PC-3 (cell line): ENCODE measurements around the gene WIPF1. TPM values are rescaled to one million over a fixed set of nuclear protein-coding genes. Genes with fewer than 3 reads are reported as not detected.

Source experiments
- ATAC-seq: fragments of 200-7000 bp; cut with Tn5 transposase; 2 replicates; pipeline ENCODE4 v1.9.1; 2020; ENCODE audit warnings: mild to moderate bottlenecking, moderate library complexity
- BruUV-seq: library from RNA; stranded (reverse); fragments of 400-500 nt; replicated peaks from 2 replicates; lab custom pipeline; 2021; lab: Mats Ljungman, UMichigan
- CTCF ChIA-PET: fragments of 300-600 bp; sonication (Branson Sonifier 250); formaldehyde crosslinking; loops from one replicate; lab custom pipeline; 2022; ENCODE audit warnings: antibody characterized with exemption; lab: Charles Lee
- POLR2A ChIA-PET: fragments of 300-600 bp; sonication (Branson Sonifier 250); formaldehyde crosslinking; loops from one replicate; lab custom pipeline; 2022; ENCODE audit warnings: antibody characterized with exemption; ENCODE audit not compliant: unreplicated experiment; lab: Charles Lee
- DNase-seq: peaks from one replicate; pipeline ENCODE4 v3.0.0-alpha.2; 2015
- H2AFZ ChIP-seq: fragments of 300-600 bp; sonication (generic); 2 replicates; pipeline ENCODE4 v1.6.0; 2016; ENCODE audit warnings: antibody characterized with exemption, low read length
- H3F3A ChIP-seq: fragments of 300-600 bp; sonication (generic); one replicate; pipeline ENCODE4 v1.6.0; 2017; ENCODE audit warnings: antibody characterized with exemption, low read length, control low read depth, mild to moderate bottlenecking; ENCODE audit not compliant: unreplicated experiment
- H3K27ac ChIP-seq: fragments of 300-600 bp; sonication (generic); 2 replicates; pipeline ENCODE4 v1.5.1; 2016; ENCODE audit warnings: mild to moderate bottlenecking, low read length
- H3K27me3 ChIP-seq: fragments of 300-600 bp; sonication (generic); 2 replicates; pipeline ENCODE4 v1.6.1; 2016; ENCODE audit warnings: low read length, mixed read lengths
- H3K36me3 ChIP-seq: fragments of 300-600 bp; sonication (generic); 2 replicates; pipeline ENCODE4 v1.6.1; 2016; ENCODE audit warnings: low read depth, mixed run types, low read length, mixed read lengths
- H3K4me1 ChIP-seq: fragments of 300-600 bp; sonication (generic); 2 replicates; pipeline ENCODE4 v1.5.1; 2016; ENCODE audit warnings: low read length; ENCODE audit not compliant: insufficient read depth
- H3K4me2 ChIP-seq: fragments of 300-600 bp; sonication (generic); 2 replicates; pipeline ENCODE4 v1.6.0; 2016; ENCODE audit warnings: low read length
- H3K4me3 ChIP-seq: fragments of 300-600 bp; sonication (generic); 2 replicates; pipeline ENCODE4 v1.5.1; 2016; ENCODE audit warnings: mild to moderate bottlenecking, low read length, mixed read lengths
- H3K79me2 ChIP-seq: fragments of 300-600 bp; sonication (generic); 2 replicates; pipeline ENCODE4 v1.6.1; 2017; ENCODE audit warnings: low read length, mixed read lengths
- H3K9ac ChIP-seq: fragments of 300-600 bp; sonication (generic); 2 replicates; pipeline ENCODE4 v1.6.0; 2016; ENCODE audit warnings: mild to moderate bottlenecking, low read length
- H3K9me2 ChIP-seq: fragments of 300-600 bp; sonication (generic); replicated peaks from 2 replicates; pipeline ENCODE4 v1.6.1; 2016; ENCODE audit warnings: mixed run types, low read length, mixed read lengths
- H3K9me3 ChIP-seq: fragments of 300-600 bp; sonication (generic); 2 replicates; pipeline ENCODE4 v1.6.1; 2016; ENCODE audit warnings: low read length, mixed read lengths
- H4K20me1 ChIP-seq: fragments of 300-600 bp; sonication (generic); 2 replicates; pipeline ENCODE4 v1.6.1; 2016; ENCODE audit warnings: low read length, mixed read lengths
- EZH2 ChIP-seq: fragments of 300-600 bp; sonication (generic); IDR thresholded peaks from one replicate; pipeline ENCODE4 v1.6.1; 2017; ENCODE audit warnings: antibody characterized with exemption, mild to moderate bottlenecking, low read length; ENCODE audit not compliant: unreplicated experiment
- EZH2phosphoT487 ChIP-seq: fragments of 300-600 bp; sonication (generic); IDR thresholded peaks from 2 replicates; pipeline ENCODE4 v1.6.1; 2018; ENCODE audit warnings: mild to moderate bottlenecking, antibody characterized with exemption, low read length, borderline replicate concordance
- intact Hi-C: fragments of 100-400 bp; cut with micrococcal nuclease; formaldehyde crosslinking; loops from 2 replicates; pipeline ENCODE4 v1.9.0; 2023
- total RNA-seq: library from RNA; depleted of rRNA; stranded (reverse); fragments of >200 nt; gene quantifications from 2 replicates; pipeline ENCODE4 v1.2.3, GENCODE V29; 2014
- TF ChIP-seq, protein P1 (sequence below): fragments of 300-600 bp; sonication (generic); conservative IDR thresholded peaks from 2 replicates; pipeline ENCODE4 v1.5.1; 2017; ENCODE audit warnings: antibody characterized with exemption, low read depth, mild to moderate bottlenecking, low read length

The WIPF1 gene
- total RNA-seq, 1 experiment from 2014 or later = 0.29 TPM

- POLR2A ChIA-PET = no interaction called here
Observed at GRCh38 chr2:174644406-174644805, 46.8 kb upstream of the WIPF1 start.

GRCh38 chr2:174643356-174643755 lies 45.8 kb upstream of the WIPF1 start:
- no peaks in the 10 kb centered on the region for H3K4me1 ChIP-seq
- ChIA-PET POLR2A (no interaction called here), CTCF (no interaction called here)
- H3K9me2 ChIP-seq = no peaks in the 10 kb centered on the region
- H3K79me2 ChIP-seq = no peaks in the 10 kb centered on the region
- intact Hi-C loops = no loop called here
- peaks cover 7% of the 10 kb centered on the region; the same call in 1 of the 2 replicates for H3K27me3 ChIP-seq
- DNase-seq (no peak), ATAC-seq (no peak)
- H3K27ac ChIP-seq = no peak overlapping the region
- no peak overlapping the region for H3K4me2 ChIP-seq
- no peak overlapping the region for H2AFZ ChIP-seq
- no TSS peak for BruUV-seq
- no peaks in the 10 kb centered on the region for H3K9me3 ChIP-seq
- H3K9ac ChIP-seq = no peak overlapping the region
- H3F3A ChIP-seq = no peaks in the 10 kb centered on the region
- no peaks in the 10 kb centered on the region for H3K36me3 ChIP-seq
- no peaks in the 10 kb centered on the region for H4K20me1 ChIP-seq
- H3K4me3 ChIP-seq = no peak overlapping the region
- no peak for TF ChIP-seq EZH2
- no peak for TF ChIP-seq EZH2phosphoT487
- TF ChIP-seq, protein P1, sequence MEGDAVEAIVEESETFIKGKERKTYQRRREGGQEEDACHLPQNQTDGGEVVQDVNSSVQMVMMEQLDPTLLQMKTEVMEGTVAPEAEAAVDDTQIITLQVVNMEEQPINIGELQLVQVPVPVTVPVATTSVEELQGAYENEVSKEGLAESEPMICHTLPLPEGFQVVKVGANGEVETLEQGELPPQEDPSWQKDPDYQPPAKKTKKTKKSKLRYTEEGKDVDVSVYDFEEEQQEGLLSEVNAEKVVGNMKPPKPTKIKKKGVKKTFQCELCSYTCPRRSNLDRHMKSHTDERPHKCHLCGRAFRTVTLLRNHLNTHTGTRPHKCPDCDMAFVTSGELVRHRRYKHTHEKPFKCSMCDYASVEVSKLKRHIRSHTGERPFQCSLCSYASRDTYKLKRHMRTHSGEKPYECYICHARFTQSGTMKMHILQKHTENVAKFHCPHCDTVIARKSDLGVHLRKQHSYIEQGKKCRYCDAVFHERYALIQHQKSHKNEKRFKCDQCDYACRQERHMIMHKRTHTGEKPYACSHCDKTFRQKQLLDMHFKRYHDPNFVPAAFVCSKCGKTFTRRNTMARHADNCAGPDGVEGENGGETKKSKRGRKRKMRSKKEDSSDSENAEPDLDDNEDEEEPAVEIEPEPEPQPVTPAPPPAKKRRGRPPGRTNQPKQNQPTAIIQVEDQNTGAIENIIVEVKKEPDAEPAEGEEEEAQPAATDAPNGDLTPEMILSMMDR = no peak

More at GRCh38 chr2:174644406-174644805, 46.8 kb upstream of the WIPF1 start:
- Histone ChIP-seq H3K9ac (no peak overlapping the region), H3K9me2 (no peaks in the 10 kb centered on the region), H2AFZ (no peak overlapping the region), H3K36me3 (no peaks in the 10 kb centered on the region), H3F3A (no peaks in the 10 kb centered on the region), H3K4me1 (no peaks in the 10 kb centered on the region), H4K20me1 (no peaks in the 10 kb centered on the region), H3K79me2 (no peaks in the 10 kb centered on the region), H3K4me2 (no peak overlapping the region), H3K27ac (no peak overlapping the region), H3K4me3 (no peak overlapping the region), H3K27me3 (peaks cover 7% of the 10 kb centered on the region; the same call in 1 of the 2 replicates), H3K9me3 (no peaks in the 10 kb centered on the region)
- BruUV-seq = no TSS peak
- TF ChIP-seq EZH2phosphoT487 = no peak
- no peak for TF ChIP-seq EZH2
- TF ChIP-seq, protein P1 = no peak
- CTCF ChIA-PET = interaction anchor here (0.6 kb wide), 1 partner anchor 53 kb away, joined by 10 read pairs; no protein-coding TSS in a partner anchor
- DNase-seq = no peak
- ATAC-seq = no peak
- intact Hi-C loops = no loop called here

- Histone ChIP-seq H3K27ac (no peak overlapping the region), H3K4me3 (no peak overlapping the region), H3K9me3 (no peaks in the 10 kb centered on the region), H3K9me2 (no peaks in the 10 kb centered on the region), H3K9ac (no peak overlapping the region), H3F3A (no peaks in the 10 kb centered on the region), H3K36me3 (no peaks in the 10 kb centered on the region), H3K27me3 (0 out of 2 replicates have a peak, but pooled peaks cover 4% of the 10 kb centered on the region), H4K20me1 (no peaks in the 10 kb centered on the region), H3K4me1 (no peaks in the 10 kb centered on the region), H2AFZ (no peak overlapping the region), H3K4me2 (no peak overlapping the region), H3K79me2 (no peaks in the 10 kb centered on the region)
- BruUV-seq = no TSS peak
- POLR2A ChIA-PET = no interaction called here
- intact Hi-C loops = no loop called here
- TF ChIP-seq EZH2 (no peak), EZH2phosphoT487 (no peak)
- TF ChIP-seq, protein P1 = no peak
- DNase-seq (no peak), ATAC-seq (no peak)
- CTCF ChIA-PET = no interaction called here
Observed at GRCh38 chr2:174641168-174641567, 43.6 kb upstream of the WIPF1 start.
